ENCODE results near the gene XKR7.

Gene XKR7

GRCh38 chr20:31968291-31969126, 558 bp downstream of the XKR7 start:
- no peak for DNase-seq (ENCODE audit: extremely low read depth, low read depth)
- no peak for TF ChIP-seq CTCF (IDR thresholded peaks at IDR 0.05; ENCODE audit: low read depth, low read length, missing control alignments)
- H3K4me3 ChIP-seq (replicated peaks; ENCODE audit: low read depth, low read length) = no peak overlapping the region

GRCh38 chr20:31969991-31970390, 2.0 kb downstream of the XKR7 start:
- no peak overlapping the region for H3K4me3 ChIP-seq (replicated peaks; ENCODE audit: low read depth, low read length)
- DNase-seq (ENCODE audit: extremely low read depth, low read depth) = no peak
- TF ChIP-seq CTCF (IDR thresholded peaks at IDR 0.05; ENCODE audit: low read depth, low read length, missing control alignments) = no peak

- no peak overlapping the region for H3K4me3 ChIP-seq (replicated peaks; ENCODE audit: low read depth, low read length)
- TF ChIP-seq CTCF (IDR thresholded peaks at IDR 0.05; ENCODE audit: low read depth, low read length, missing control alignments) = no peak
- DNase-seq (ENCODE audit: extremely low read depth, low read depth) = no peak
Observed at GRCh38 chr20:31972471-31973021, 4.6 kb downstream of the XKR7 start.

DNA sequence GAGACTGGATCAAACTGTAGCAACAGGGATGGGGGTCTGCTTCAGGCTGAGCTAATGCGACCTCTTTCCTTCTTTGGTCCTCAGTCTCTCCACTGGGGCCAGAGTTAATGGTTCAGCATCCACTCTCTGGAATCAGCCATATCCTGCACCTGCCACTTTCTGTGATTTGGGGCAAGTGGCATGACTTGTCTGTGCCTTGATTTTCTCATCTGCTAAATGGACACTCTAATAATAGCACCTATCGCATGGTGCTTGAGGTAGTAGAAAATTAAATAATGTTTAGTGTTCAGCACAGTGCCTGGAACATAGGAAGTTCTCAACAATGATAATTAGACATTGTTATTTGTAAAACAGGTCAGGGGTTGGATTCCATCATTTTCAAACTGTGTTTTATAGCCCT, 6.3 kb downstream of the XKR7 start:
- DNase-seq (ENCODE audit: extremely low read depth, low read depth) = no peak
- H3K4me3 ChIP-seq (replicated peaks; ENCODE audit: low read depth, low read length) = no peak overlapping the region
- no peak for TF ChIP-seq CTCF (IDR thresholded peaks at IDR 0.05; ENCODE audit: low read depth, low read length, missing control alignments)

GRCh38 chr20:31974951-31975487, 7.1 kb downstream of the XKR7 start:
- DNase-seq (ENCODE audit: extremely low read depth, low read depth) = no peak
- H3K4me3 ChIP-seq (replicated peaks; ENCODE audit: low read depth, low read length) = no peak overlapping the region
- TF ChIP-seq CTCF (IDR thresholded peaks at IDR 0.05; ENCODE audit: low read depth, low read length, missing control alignments) = no peak

- H3K4me3 ChIP-seq (replicated peaks; ENCODE audit: low read depth, low read length) = no peak overlapping the region
- DNase-seq (ENCODE audit: extremely low read depth, low read depth) = no peak
- no peak for TF ChIP-seq CTCF (IDR thresholded peaks at IDR 0.05; ENCODE audit: low read depth, low read length, missing control alignments)
Observed at GRCh38 chr20:31975874-31976273, 7.9 kb downstream of the XKR7 start.
